Psoas muscle (tissue), 8 donors: ENCODE measurements around the gene PLPPR1. TPM values are rescaled to one million over a fixed set of nuclear protein-coding genes. Genes with fewer than 3 reads are reported as not detected.

Experiments used
- ATAC-seq, 4 donors: fragments of 200-7000 bp; cut with Tn5 transposase; one replicate each; pipeline ENCODE4 v1.9.1; 2020; ENCODE audit warnings: moderate library complexity in 3 of 4, mild to moderate bottlenecking in 2 of 4
- DNase-seq, 2 donors: peaks; one replicate each; pipeline ENCODE4 v3.0.0-alpha.2; 2020
- H3K27ac ChIP-seq: fragments of 200-600 bp; one replicate; pipeline ENCODE4 v1.8.0; 2022
- H3K27me3 ChIP-seq, 3 donors: fragments of 200-600 bp in 1 of 3; one replicate each; pipeline versions ENCODE4 v1.6.1 to v1.8.0; 2013 to 2022; ENCODE audit warnings: low read length in 2 of 3, mild to moderate bottlenecking in 2 of 3, moderate library complexity in 1 of 3; ENCODE audit not compliant: insufficient read depth in 3 of 3
- H3K36me3 ChIP-seq, 2 donors: fragments of 200-600 bp in 1 of 2; one replicate each; pipeline versions ENCODE4 v1.6.1 to v1.8.0; 2013 to 2022; ENCODE audit warnings: low read depth in 1 of 2, mild to moderate bottlenecking in 1 of 2, moderate library complexity in 1 of 2; ENCODE audit not compliant: insufficient read depth in 1 of 2
- H3K4me1 ChIP-seq: fragments of 200-600 bp; one replicate; pipeline ENCODE4 v1.8.0; 2022
- H3K4me3 ChIP-seq: fragments of 200-600 bp; one replicate; pipeline ENCODE4 v1.8.0; 2022; ENCODE audit warnings: mild to moderate bottlenecking
- H3K9me3 ChIP-seq: fragments of 200-600 bp; one replicate; pipeline ENCODE4 v1.8.0; 2022
- WGBS, 3 donors: extraction: QIAGEN DNeasy Blood & Tissue Kit; methylation state at CpG; one replicate each; pipeline versions ENCODE4 v1.1.6 to v1.1.7; 2013; 5-methylcytosine and 5-hydroxymethylcytosine counted together
- intact Hi-C, 2 donors: fragments of 100-400 bp; cut with DNase I; formaldehyde crosslinking; loops; one replicate each; pipeline versions ENCODE4 v1.11.0 to v1.14.2; 2022
- polyA plus RNA-seq, 3 donors: library from polyadenylated mRNA; stranded (reverse); fragments of 200-250 nt; gene quantifications; one replicate each; pipeline ENCODE4 v1.2.3, GENCODE V29; 2013
- total RNA-seq, 4 donors: library from RNA; stranded (reverse); fragmentation: NEBNext Ultra II Directional in 2 of 4; extraction: Animal tissue kit (Norgen Biotek cat#: 25700) in 2 of 4; gene quantifications; one replicate each; pipeline versions ENCODE4 v1.2.1 to v1.2.4, GENCODE V29; 2021 to 2023
- TF ChIP-seq, protein P1 (sequence below): fragments of 200-600 bp; IDR thresholded peaks from one replicate; pipeline ENCODE4 v1.8.0; 2022; ENCODE audit warnings: antibody characterized with exemption
- donor health status: healthy with polysubstance abuse.
- donor health status: DM: no; HTN: no; CAD: no; lungs with moderate emphysema.
- donor health status: Bipolar disorder and iron deficiency.
- donor health status: healthy.
- donor health status: DM: yes; HTN: yes; CAD: no.
- donor health status: DM: no; HTN: no; CAD: no.
- donor health status: DM: no; HTN: no; CAD: no.
- donor health status: DM: yes; HTN: yes; CAD: no.

PLPPR1 gene
- total and polyA plus RNA-seq, 7 donors: 0.03 to 0.11 TPM; not detected in 5

GRCh38 chr9:101054657-101055056 is 26.1 kb downstream of the PLPPR1 start:
- intact Hi-C loops: no loop called here
- ATAC-seq (no peak), DNase-seq (no peak)
- TF ChIP-seq, protein P1, sequence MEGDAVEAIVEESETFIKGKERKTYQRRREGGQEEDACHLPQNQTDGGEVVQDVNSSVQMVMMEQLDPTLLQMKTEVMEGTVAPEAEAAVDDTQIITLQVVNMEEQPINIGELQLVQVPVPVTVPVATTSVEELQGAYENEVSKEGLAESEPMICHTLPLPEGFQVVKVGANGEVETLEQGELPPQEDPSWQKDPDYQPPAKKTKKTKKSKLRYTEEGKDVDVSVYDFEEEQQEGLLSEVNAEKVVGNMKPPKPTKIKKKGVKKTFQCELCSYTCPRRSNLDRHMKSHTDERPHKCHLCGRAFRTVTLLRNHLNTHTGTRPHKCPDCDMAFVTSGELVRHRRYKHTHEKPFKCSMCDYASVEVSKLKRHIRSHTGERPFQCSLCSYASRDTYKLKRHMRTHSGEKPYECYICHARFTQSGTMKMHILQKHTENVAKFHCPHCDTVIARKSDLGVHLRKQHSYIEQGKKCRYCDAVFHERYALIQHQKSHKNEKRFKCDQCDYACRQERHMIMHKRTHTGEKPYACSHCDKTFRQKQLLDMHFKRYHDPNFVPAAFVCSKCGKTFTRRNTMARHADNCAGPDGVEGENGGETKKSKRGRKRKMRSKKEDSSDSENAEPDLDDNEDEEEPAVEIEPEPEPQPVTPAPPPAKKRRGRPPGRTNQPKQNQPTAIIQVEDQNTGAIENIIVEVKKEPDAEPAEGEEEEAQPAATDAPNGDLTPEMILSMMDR: no peak
- Histone ChIP-seq H3K36me3 (no peaks in the 10 kb centered on the region), H3K27ac (no peak overlapping the region), H3K9me3 (no peaks in the 10 kb centered on the region), H3K27me3 (no peaks in the 10 kb centered on the region), H3K4me3 (no peak overlapping the region), H3K4me1 (no peaks in the 10 kb centered on the region)
- WGBS, 3 donors: 52 to 68% (median 54%) methylated on average over 8 of the region's 8 CpGs

GRCh38 chr9:101055516-101055915 is 27.0 kb downstream of the PLPPR1 start:
- WGBS, 3 donors: 85 to 93% (median 86%) methylated on average over 3 of the region's 3 CpGs
- TF ChIP-seq, protein P1: no peak
- no peaks in the 10 kb centered on the region for H3K36me3 ChIP-seq
- no peaks in the 10 kb centered on the region for H3K27me3 ChIP-seq
- ATAC-seq (no peak), DNase-seq (no peak)
- no peak overlapping the region for H3K27ac ChIP-seq
- H3K4me3 ChIP-seq: no peak overlapping the region
- intact Hi-C loops: no loop called here
- H3K4me1 ChIP-seq: no peaks in the 10 kb centered on the region
- no peaks in the 10 kb centered on the region for H3K9me3 ChIP-seq

- intact Hi-C loops: no loop called here
- no peak overlapping the region for H3K27ac ChIP-seq
Observed at GRCh38 chr9:101062686-101063085, 34.2 kb downstream of the PLPPR1 start.

GRCh38 chr9:101063192-101063591 is 34.7 kb downstream of the PLPPR1 start:
- DNase-seq: no peak
- no peaks in the 10 kb centered on the region for H3K4me1 ChIP-seq
- no peak for ATAC-seq
- H3K9me3 ChIP-seq: no peaks in the 10 kb centered on the region
- TF ChIP-seq, protein P1: no peak
- intact Hi-C loops: no loop called here
- H3K36me3 ChIP-seq: no peaks in the 10 kb centered on the region
- WGBS, 3 donors: 48 to 93% (median 65%) methylated on average over 2 of the region's 2 CpGs
- no peak overlapping the region for H3K27ac ChIP-seq
- H3K27me3 ChIP-seq: peaks cover 0 to 3% (median 0%) of the 10 kb centered on the region in 3 donors
- H3K4me3 ChIP-seq: no peak overlapping the region

More at GRCh38 chr9:101062686-101063085, 34.2 kb downstream of the PLPPR1 start:
- Histone ChIP-seq H3K36me3 (no peaks in the 10 kb centered on the region), H3K4me3 (no peak overlapping the region), H3K27me3 (peaks cover 0 to 3% (median 0%) of the 10 kb centered on the region in 3 donors), H3K9me3 (no peaks in the 10 kb centered on the region), H3K4me1 (no peaks in the 10 kb centered on the region)
- TF ChIP-seq, protein P1: no peak
- 92 to 97% (median 95%) methylated on average over 1 of the region's 1 CpG for WGBS, 3 donors
- no peak for DNase-seq
- ATAC-seq: no peak

GRCh38 chr9:101064206-101064605 is 35.7 kb downstream of the PLPPR1 start:
- Histone ChIP-seq H3K9me3 (no peaks in the 10 kb centered on the region), H3K27ac (no peak overlapping the region), H3K4me1 (no peaks in the 10 kb centered on the region), H3K27me3 (peaks cover 0 to 3% (median 0%) of the 10 kb centered on the region in 3 donors), H3K4me3 (no peak overlapping the region), H3K36me3 (no peaks in the 10 kb centered on the region)
- ATAC-seq (no peak), DNase-seq (no peak)
- intact Hi-C loops: no loop called here
- TF ChIP-seq, protein P1: no peak
